HG03196 (cell line): ENCODE measurements around the gene TDRD12.
"Not testable (repeated sequence)": the region's sequence is repeated elsewhere in the genome, so short reads cannot be mapped to it uniquely, and the experiment has no call there.

Experiments
- ATAC-seq: cut with Tn5 transposase; IDR thresholded peaks from one replicate; pipeline ENCODE4 v1.9.1; 2021; ENCODE audit not compliant: unreplicated experiment

Gene TDRD12

DNA sequence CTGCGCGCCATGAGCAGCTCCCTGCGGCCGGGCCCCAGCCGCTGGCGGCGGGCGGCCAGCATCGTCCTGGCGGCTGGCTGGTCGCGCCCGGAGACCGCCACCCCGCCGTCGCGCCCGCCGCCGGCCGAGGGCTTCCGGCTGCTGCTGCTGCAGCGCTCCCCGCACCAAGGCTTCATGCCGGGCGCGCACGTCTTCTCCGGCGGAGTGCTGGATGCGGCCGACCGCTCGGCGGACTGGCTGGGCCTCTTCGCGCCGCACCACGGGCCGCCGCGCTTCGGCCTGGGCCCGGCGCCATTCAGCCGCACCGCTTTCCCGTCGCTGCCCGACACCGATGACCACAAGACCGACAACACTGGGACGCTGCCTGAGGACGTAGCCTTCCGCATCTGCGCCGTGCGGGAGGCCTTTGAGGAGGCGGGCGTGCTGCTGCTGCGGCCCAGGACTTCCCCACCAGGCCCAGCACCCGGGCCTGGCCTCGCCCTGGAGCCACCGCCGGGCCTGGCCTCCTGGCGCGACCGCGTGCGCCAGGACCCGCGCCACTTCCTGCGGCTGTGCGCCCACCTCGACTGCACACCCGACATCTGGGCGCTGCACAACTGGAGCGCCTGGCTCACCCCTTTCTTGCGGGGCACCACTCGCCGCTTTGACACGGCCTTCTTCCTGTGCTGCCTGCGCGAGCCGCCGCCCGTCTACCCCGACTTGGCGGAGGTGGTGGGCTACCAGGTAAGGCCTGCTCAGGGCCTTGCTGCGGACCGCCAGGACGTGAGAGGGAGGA lies 27.4 kb upstream of the TDRD12 start:
- ATAC-seq: peak; percentile 55

DNA sequence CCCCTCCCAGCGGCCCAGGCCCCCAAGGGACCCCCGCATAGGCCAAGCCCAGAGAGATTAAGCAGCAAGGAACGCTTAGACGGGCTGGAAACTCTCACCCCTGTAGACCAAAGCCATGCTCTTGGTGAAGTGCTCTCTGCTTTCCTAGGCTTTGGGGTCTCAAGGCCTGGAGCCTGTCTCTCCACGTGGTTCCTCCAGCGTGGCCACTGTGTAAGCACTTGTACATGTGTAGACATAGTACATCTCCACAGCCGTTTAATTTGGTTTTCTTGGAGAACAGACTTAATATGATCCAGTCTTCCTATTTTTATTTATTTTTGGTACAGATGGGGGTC lies 26.9 kb upstream of the TDRD12 start:
- ATAC-seq: no peak

DNA sequence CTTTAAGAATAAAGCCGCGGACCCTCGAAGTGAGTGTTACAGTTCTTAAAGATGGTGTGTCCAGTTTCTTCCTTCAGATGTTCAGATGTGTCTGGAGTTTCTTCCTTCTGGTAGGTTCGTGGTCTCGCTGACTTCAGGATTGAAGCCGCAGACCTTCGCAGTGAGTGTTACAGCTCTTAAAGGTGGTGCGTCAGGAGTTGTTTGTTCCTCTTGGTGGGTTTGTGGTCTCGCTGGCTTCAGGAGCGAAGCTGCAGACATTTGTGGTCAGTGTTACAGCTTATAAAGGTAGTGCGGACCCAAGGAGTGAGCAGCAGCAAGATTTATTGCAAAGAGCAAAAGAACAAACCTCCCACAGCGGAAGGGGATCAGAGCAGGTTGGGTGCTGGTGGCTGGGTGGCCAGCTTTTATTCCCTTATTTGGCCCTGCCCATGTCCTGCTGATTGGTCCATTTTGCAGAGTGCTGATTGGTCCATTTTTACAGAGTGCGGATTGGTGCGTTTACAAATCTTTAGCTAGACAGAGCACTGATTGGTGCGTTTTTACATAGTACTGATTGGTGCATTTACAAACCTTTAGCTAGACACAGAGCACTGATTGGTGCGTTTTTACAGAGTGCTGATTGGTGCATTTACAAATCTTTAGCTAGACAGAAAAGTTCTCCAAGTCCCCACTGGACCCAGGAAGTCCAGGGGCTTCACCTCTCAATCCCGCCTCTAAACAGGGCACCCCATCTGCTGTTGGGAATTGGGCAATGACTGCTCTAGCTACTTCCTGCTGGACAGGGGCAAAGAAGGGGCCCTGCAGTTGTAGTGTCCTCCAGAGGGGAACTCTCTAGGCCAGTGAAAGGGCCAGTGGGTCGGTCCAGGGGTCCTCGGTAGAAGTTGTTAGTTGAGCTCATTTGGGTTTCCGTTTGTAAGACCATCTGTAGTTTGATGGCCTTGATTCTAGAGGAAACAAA lies 26.1 kb upstream of the TDRD12 start:
- not testable (repeated sequence) for ATAC-seq

DNA sequence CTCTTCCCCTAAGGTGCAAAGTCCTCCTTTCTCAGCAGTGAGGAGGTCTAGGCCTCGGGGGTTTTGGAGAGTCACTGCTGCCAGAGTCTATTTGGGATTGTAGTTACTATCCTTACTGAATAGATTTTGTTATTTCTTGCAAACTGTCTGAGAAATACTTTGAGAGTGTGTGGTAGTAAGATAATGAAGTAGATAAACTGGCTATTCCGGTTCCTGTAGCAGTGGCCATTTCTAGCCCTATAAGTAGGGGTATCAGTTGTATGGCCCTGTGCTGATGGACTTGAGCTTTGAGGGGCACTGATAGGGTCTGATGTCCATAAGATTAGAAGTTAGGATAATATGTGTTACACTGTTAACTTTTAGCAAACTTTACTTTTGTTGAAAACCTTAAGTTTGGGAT lies 25.3 kb upstream of the TDRD12 start:
- ATAC-seq: not testable (repeated sequence)

DNA sequence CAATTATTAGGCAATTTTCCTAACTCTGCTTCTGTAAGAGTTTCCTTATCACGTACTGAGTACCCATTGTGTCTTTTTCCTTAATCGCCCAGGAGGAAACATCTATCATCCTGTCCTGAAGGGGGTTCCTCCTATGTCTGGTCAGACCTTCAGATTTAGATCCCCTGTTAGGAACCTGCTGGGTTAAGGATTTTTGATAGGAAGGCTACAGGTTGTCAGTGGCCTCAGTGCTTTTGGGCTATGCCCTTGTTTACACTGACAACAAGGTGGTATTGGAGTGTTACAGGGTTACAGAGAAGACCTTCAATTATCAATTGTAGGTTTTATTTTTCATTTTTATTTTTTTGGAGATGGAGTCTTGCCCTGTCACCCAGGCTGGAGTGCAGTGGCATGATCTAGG lies 24.7 kb upstream of the TDRD12 start:
- not testable (repeated sequence) for ATAC-seq

DNA sequence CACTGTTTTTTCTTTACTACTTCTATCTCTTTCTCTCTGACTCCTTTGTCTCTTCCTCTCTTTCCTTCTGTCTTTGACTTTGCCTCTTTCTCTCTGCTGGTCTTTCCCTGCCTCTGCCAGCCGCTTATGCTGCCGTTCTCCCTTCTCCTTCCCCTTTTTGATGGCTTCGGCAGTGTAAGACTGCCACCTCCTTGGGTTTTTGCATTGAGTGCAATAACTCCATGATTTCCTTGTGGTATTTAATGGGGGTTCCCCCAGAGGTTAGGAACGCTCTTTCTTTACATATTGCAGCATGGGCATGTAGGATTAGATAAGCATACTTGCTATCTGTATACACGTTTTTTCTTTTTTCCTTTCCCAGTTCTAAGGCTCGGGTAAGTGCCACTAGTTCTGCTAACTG lies 24.1 kb upstream of the TDRD12 start:
- not testable (repeated sequence) for ATAC-seq

DNA sequence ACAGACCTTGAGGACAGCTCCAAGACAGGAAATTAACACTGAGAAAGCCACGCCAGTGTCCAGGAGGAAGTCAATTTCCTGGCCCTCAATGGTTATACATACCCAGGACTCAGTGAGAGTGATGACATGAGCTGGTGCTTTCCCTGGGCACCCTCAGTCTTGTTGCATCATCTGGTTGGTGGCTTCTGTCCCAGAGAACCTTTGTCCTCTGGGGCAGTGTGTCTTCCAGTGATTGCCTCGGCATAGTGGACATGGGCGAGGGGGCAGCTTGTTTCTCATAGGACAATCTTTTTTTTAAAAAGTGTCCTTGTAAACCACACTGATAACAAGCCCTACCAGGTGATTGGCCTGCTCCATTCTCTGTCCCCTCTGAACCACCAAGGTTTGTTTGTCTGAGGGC lies 22.8 kb upstream of the TDRD12 start:
- ATAC-seq: not testable (repeated sequence)

DNA sequence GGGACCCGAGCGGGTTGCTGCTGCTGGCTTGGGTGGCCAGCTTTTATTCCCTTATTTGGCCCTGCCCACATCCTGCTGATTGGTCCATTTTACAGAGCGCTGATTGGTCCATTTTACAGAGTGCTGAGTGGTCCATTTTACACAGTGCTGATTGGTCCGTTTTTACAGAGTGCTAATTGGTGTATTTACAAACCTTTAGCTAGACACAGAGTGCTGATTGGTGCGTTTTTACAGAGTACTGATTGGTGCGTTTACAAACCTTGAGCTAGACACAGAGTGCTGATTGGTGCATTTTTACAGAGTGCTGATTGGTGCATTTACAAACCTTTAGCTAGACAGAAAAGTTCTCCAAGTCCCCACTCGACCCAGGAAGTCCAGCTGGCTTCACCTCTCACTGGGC lies 19.4 kb upstream of the TDRD12 start:
- ATAC-seq: not testable (repeated sequence)

DNA sequence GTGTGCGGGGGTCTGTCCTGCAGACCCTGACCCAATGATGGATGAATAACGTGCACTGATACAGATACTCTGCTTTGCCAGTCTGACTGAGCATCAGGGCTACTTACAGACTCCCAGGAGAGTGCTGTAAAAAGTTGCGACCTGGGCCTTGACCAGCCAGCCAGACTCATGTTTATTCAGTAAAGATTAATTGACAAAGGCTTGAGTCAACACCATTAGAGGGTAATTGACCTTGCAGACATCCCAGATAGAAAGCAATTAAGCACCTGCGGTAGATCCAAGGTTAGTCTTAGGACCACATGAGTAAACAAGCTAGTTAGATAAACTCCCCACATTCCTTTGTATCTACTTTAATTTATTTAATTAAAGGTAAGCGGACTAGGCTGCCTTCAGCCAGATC lies 17.6 kb upstream of the TDRD12 start:
- no peak for ATAC-seq

DNA sequence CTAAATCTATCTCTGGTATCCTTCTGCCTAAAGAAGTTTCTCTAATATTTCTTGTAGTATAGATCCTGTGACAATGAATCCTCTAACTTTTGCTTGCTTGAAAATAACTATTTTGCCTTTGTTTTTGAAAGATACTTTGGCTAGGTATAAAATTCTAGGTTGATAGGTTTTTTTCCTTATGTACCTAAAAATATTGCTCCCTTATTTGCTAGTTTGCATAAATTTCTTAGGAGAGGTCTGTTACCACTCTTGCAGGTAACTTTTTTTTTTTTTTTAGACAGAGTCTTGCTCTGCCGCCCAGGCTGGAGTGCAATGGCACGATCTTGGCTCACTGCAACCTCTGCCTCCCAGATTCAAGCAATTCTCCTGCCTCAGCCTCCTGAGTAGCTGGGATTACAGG lies 15.6 kb upstream of the TDRD12 start:
- not testable (repeated sequence) for ATAC-seq

DNA sequence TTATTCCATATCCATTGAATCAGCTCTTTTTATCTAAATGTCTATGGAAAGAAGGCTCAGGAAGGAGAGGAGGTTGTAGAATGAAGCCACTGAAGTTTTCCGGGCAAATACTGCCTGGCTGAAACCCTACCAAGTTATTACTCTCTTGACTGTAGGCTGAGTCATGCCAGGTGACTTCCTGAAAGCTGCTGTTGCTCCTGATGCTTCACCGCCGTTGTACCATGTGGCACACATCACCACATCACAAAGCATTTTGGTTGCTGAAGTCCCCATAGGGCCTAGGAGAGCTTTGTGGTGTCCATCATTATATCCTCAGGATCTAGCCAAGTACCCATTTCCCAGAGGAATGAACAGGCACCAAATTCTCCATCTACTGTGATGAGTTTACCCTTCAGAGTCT lies 11.1 kb upstream of the TDRD12 start:
- no peak for ATAC-seq

DNA sequence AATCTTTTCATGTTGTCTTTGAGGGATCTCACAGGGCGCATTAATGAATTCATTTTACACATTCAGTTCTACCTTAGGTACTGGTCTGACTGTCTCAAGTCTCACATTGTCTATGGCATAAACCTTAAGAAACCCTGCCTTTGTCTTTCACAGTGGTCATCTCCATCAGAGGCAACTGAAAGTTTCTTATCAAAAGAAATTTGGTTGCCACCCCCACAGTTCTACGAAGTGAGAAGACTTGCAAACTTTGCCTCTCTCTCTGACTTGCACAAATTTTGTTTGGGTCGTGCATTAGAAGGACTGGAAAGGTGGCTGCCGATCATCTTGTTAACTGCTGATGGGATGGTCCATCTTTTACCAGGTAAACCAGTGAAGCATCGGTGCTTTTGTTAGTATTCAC lies 10.5 kb upstream of the TDRD12 start:
- ATAC-seq: no peak

DNA sequence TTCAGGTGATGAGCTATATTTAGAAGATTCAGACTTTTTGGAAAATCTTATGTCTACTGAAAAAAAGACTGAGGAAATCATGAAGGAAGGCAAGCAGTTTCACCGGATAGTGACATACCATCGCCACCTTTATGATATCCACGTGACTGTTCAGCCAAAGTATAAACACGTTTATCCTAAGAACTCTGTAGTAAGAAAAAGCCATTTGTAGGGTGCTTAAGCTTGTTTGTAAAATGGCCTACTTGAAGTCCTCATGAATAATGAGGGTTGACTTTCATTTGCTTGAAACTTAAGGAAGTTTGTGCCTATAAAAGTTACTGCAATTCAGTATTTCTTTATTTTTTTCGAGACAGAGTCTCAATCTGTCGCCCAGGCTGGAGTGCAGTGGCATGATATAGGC lies 7.8 kb upstream of the TDRD12 start:
- no peak for ATAC-seq

DNA sequence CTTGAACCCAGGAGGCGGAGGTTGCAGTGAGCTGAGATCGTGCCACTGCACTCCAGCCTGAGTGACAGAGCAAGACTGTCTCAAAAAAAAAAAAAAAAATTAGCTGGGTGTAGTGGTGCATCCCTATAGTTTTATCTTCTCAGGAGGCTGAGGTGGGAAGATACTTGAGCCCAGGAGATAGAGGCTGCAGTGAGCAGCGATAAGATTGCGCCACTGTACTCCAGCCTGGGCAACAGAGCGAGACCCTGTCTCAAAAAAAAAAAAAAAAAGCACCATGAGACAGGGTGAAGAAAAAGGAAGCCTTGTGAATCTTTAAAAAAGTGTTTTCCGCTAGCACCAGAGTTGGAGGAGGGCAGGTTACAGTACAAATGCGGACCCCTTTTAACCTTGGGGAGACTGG lies 3.4 kb upstream of the TDRD12 start:
- ATAC-seq: not testable (repeated sequence)

DNA sequence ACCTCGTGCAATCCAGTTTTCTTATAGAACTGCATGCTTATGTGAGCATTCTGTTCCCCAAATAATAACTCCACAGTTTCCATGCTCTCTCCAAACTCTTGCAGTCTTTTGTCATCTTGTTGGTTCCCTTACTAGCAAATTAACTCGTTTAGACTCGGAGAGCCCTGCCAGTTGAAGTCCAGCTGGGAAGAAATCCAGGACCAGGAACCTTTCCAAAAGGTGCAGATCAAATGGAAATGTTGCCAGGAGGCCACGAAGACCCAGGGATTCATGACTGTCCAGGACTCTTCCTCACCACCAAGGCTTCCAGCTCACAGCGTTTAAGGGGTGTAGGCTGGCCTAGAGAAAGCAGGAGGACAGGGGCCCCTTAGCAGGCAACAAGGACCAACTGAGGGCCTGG lies 2.1 kb upstream of the TDRD12 start:
- ATAC-seq: no peak

DNA sequence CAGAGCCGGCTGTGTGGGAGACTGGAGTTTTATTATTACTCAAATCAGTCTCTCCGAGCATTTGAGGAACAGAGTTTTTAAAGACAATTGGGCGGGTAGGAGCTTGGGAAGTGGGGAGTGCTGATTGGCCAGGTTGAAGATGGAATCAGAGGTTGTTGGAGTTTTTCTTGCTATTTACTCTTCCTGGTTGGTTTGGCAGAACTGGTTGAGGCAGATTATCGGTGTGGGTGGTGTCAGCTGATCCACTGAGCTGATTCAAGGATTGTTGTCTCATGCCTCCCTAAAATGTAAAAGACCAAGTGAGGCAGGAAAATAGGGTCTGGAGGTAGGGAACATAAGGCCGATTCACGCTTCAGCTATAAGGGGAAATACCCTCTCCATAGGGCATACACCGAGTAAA lies 1.3 kb upstream of the TDRD12 start:
- no peak for ATAC-seq

DNA sequence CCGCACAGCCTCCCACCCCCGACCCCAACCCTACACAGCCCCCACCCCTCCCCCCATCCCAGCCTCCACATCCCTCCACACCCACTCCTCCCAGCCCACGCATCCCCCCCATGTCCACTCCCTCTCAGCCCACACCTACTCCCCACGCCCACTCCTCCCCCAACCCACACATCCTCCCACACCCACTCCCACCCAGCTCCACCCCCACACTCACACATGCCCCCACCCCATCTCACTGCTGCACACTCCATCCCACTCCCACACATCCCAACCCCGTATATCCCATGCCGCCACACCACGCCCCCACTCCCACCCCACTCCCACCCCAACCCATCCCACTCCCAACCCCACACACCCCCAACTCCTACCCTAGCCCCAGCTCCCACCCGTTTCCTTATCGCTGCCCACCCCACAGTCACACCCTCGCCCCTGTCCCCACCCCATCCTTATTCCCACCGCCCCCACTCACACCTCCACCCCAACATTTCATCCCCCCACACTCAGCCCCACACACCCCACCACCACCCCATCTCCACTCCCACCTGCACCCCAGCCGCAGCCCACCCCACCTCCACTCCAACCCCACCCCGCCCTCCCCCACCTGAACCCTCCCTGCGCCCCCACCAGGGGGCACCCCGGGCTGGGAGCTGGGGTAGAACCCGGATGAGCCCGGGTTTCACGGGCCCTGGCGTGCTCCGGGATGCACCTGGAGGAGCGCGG lies 809 bp downstream of the TDRD12 start:
- ATAC-seq: no peak

DNA sequence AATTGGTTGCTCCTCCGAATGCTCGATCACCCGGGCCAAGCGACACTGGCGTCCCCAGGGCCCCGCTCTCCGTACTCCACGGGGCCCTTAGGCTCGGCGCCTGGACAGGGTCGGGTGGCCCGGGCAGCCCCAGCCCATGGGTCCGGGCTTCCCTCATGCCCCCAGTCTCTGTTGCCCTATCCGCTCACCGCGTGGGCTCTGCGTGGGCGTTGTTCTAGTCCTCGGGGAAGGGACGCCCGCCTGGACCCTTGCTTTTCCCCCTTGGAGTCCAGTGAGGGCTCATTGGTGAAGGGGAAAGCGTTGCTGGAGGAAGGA lies 1.3 kb downstream of the TDRD12 start:
- no peak for ATAC-seq

DNA sequence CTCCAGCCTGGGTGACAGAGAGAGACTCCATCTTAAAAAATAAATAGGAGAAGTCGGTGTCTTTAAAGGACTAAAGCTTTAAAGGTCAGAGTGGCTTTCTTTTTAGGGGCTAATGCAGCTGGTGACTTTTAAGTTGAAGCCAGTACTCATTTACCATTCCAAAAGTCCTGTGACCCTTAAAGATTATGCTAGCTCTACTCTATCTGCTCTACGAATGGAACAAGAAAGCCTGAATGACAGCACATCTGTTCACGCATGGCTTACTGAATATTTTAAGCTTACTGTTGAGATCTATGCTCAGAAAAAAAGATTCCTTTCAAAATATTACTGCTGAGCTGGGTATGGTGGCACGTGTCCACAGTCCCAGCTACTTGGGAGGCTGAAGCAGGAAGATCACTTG lies 16.4 kb downstream of the TDRD12 start:
- no peak for ATAC-seq

DNA sequence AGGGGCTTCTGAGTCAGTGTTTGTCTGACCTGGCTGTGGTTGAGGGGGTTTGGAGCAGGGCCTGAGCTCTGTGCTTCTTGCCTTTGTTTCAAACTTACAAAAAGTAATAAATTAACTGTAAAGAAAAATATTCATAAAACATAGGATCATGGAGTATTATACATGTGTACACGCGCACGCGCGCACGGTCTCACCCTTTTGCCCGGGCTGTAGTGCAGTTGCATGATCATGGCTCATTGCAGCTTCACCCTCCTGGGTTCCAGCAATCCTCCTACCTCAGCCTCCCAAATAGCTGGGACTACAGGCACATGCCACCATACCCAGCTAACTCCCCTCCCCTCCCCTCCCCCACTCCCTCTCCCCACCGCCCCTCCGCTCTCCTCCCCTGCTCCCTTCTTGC lies 23.5 kb downstream of the TDRD12 start:
- ATAC-seq: no peak

DNA sequence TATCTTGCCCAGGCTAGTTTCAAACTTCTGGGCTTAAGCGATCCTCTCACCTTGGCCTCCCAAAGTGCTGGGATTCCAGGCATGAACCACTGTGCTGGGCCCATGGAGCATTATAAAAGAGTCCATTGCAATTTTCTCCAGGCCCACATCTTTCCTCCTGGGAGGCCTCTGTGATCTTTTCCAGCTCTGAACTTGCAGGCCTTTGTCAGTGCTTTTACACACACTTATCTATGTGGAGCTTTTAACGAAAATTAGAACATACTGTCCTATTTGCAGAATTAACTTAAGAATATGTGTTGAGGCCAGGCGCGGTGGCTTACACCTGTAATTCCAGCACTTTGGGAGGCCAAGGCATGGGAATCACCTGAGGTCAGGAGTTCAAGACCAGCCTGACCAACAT lies 23.9 kb downstream of the TDRD12 start:
- no peak for ATAC-seq
